Ovary (tissue), 9 donors: ENCODE results near the gene PARP4. TPM values are rescaled to one million over a fixed set of nuclear protein-coding genes. Genes with fewer than 3 reads are reported as not detected.

Experiments
- DNase-seq, 5 donors: peaks; one replicate each; pipeline ENCODE4 v3.0.0-alpha.2; 2019 to 2020
- H3K27ac ChIP-seq, 2 donors: fragments of 200-600 bp; one replicate each; pipeline versions ENCODE4 v1.5.1 to v1.8.0; 2019 to 2022
- H3K27me3 ChIP-seq: fragments of 200-600 bp; one replicate; pipeline ENCODE4 v1.8.0; 2022
- H3K36me3 ChIP-seq: fragments of 200-600 bp; sonication (generic); one replicate; pipeline ENCODE4 v1.5.1; 2019
- H3K4me1 ChIP-seq: one replicate; pipeline ENCODE4 v1.8.1; 2013; ENCODE audit warnings: mild to moderate bottlenecking, moderate library complexity; ENCODE audit not compliant: insufficient read depth
- H3K4me3 ChIP-seq: fragments of 200-600 bp; sonication (generic); one replicate; pipeline ENCODE4 v1.5.1; 2017
- H3K9me3 ChIP-seq, 2 donors: fragments of 200-600 bp in 1 of 2; sonication (generic) in 1 of 2; one replicate each; pipeline versions ENCODE4 v1.5.1 to v1.8.1; 2013 to 2019; ENCODE audit warnings: mild to moderate bottlenecking in 1 of 2, moderate library complexity in 1 of 2
- EP300 ChIP-seq: sonication (generic); formaldehyde crosslinking; IDR thresholded peaks from one replicate; pipeline ENCODE4 v1.6.1; 2017; ENCODE audit warnings: antibody characterized with exemption
- POLR2A ChIP-seq: fragments of 450-650 bp; IDR thresholded peaks from one replicate; pipeline ENCODE4 v1.6.1; 2017; ENCODE audit warnings: antibody characterized with exemption, mild to moderate bottlenecking, moderate library complexity
- WGBS, 3 donors: extraction: QIAGEN DNeasy Blood & Tissue Kit in 1 of 3; methylation state at CpG; one replicate each; pipeline versions ENCODE4 v1.1.5 to v1.1.7; 2013 to 2017; 5-methylcytosine and 5-hydroxymethylcytosine counted together
- intact Hi-C, 4 donors: fragments of 100-400 bp; cut with DNase I; formaldehyde crosslinking; loops; one replicate each; pipeline versions ENCODE4 v1.11.0 to v1.15.1; 2022 to 2023
- polyA plus RNA-seq, 2 donors: library from polyadenylated mRNA; stranded (reverse); fragments of 200-250 nt in 1 of 2; fragments of 350-450 nt in 1 of 2; fragmentation: Illumina TruSeq in 1 of 2; extraction: RNeasy Lipid Tissue Mini Kit (QIAGEN cat#74804) in 1 of 2; gene quantifications; one replicate each; pipeline ENCODE4 v1.2.3, GENCODE V29; 2013 to 2014
- total RNA-seq, 7 donors: library from RNA; depleted of rRNA in 2 of 7; stranded (reverse); fragments of >200 nt in 2 of 7; fragmentation: NEBNext Ultra II Directional in 3 of 7; extraction: Animal tissue kit (Norgen Biotek cat#: 25700) in 3 of 7; gene quantifications; one replicate each; pipeline versions ENCODE4 v1.1.0 to v1.2.4, GENCODE V29; 2016 to 2023
- TF ChIP-seq, protein P1 (sequence below), 3 donors: fragments of 450-650 bp in 2 of 3; fragments of 200-600 bp in 1 of 3; IDR thresholded peaks; one replicate each; pipeline versions ENCODE4 v1.5.1 to v1.8.0; 2016 to 2022; ENCODE audit warnings: antibody characterized with exemption in 3 of 3, mild to moderate bottlenecking in 1 of 3
- donor health status: DM: no; HTN: no; CAD: no; lungs with moderate emphysema.
- donor health status: DM: no; HTN: no; CAD: no.
- donor health status: Bipolar disorder and iron deficiency.
- donor health status: DM: yes; HTN: yes; CAD: no.
- donor health status: DM: no; HTN: no; CAD: no.
- donor health status: DM: yes; HTN: yes; CAD: no.

PARP4 gene
- total and polyA plus RNA-seq, 9 donors, result 12.8 to 53.7 (median 34.5) TPM

DNA sequence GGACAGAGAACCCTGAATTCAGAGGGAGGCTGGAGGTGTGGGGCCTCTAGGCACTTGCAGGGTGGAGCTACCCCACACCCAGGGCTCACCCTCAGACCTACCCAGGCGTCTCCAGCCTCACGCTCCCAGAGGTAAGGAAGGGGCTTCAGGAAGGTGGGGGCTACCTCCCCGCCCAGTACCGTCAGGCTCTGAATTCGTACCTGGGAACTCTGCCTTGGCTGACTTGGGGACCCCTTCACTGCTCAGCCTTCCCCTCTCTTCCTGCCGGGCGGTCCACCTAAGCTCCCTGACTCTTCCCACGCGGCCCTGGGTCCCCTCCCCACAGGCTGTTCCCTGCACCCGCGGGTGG lies 28.5 kb upstream of the PARP4 start:
- no peak for DNase-seq
- 29 to 45% (median 41%) methylated on average over 10 to 11 of the region's 11 CpGs for WGBS, 3 donors
- Histone ChIP-seq H3K27me3 (no peaks in the 10 kb centered on the region), H3K36me3 (no peaks in the 10 kb centered on the region), H3K9me3 (no peaks in the 10 kb centered on the region), H3K4me1 (peaks cover 2% of the 10 kb centered on the region), H3K27ac (no peak overlapping the region), H3K4me3 (no peak overlapping the region)
- TF ChIP-seq, protein P1, sequence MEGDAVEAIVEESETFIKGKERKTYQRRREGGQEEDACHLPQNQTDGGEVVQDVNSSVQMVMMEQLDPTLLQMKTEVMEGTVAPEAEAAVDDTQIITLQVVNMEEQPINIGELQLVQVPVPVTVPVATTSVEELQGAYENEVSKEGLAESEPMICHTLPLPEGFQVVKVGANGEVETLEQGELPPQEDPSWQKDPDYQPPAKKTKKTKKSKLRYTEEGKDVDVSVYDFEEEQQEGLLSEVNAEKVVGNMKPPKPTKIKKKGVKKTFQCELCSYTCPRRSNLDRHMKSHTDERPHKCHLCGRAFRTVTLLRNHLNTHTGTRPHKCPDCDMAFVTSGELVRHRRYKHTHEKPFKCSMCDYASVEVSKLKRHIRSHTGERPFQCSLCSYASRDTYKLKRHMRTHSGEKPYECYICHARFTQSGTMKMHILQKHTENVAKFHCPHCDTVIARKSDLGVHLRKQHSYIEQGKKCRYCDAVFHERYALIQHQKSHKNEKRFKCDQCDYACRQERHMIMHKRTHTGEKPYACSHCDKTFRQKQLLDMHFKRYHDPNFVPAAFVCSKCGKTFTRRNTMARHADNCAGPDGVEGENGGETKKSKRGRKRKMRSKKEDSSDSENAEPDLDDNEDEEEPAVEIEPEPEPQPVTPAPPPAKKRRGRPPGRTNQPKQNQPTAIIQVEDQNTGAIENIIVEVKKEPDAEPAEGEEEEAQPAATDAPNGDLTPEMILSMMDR (IDR thresholded peaks at IDR 0.05), result no peak
- TF ChIP-seq POLR2A (no peak), EP300 (no peak)
- intact Hi-C loops, result no loop called here

DNA sequence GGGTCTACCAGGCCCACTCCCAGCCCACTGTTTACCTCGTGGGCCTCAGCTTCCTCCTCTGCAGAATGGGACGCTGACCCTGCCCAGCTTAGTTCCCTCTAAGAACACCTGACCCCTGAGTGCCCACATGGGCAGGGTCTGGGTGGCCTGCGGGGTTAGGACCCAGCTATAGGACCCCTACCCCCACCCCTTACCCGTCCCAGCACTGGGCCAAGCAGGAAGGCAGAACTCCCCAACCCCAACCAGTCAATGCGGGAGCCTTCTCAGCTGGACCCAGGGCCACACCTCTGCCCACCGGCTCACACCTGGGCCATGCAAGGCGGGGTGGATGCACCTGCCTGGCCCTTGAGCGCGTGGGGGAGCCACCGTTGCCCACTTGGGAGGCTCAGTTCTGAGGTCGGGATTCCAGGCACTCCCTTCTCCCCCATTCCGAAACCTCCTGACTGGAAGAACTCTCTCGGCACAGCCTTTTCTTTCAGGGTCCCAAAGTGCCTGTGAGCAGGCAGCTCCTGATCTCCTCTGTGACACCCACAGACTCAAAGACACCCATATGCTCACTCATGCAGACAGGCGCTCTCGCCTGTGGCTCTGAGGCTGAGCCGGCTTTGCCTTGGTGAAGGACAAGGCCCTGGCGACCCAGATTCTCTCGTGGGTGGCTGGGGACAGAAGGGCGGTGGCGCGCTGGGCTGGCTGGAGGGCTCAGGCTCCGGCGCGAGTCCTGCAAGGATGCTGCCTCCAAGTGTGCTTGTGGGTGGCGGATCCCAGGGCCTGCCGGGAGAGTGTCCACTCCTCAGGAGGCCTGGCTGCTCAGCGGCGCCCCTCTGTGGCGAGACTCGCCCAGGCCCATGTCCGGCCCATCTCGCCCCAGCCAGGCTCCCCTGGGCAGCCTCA lies 27.9 kb upstream of the PARP4 start:
- Histone ChIP-seq H3K4me3 (no peak overlapping the region), H3K36me3 (no peaks in the 10 kb centered on the region), H3K27ac (no peak overlapping the region), H3K9me3 (no peaks in the 10 kb centered on the region), H3K27me3 (no peaks in the 10 kb centered on the region), H3K4me1 (peaks cover 2% of the 10 kb centered on the region)
- TF ChIP-seq EP300 (no peak), POLR2A (no peak)
- TF ChIP-seq, protein P1 (IDR thresholded peaks at IDR 0.05), result no peak
- intact Hi-C loops, result no loop called here
- WGBS, 3 donors, result 82 to 86% (median 85%) methylated on average over 31 to 32 of the region's 32 CpGs
- no peak for DNase-seq

DNA sequence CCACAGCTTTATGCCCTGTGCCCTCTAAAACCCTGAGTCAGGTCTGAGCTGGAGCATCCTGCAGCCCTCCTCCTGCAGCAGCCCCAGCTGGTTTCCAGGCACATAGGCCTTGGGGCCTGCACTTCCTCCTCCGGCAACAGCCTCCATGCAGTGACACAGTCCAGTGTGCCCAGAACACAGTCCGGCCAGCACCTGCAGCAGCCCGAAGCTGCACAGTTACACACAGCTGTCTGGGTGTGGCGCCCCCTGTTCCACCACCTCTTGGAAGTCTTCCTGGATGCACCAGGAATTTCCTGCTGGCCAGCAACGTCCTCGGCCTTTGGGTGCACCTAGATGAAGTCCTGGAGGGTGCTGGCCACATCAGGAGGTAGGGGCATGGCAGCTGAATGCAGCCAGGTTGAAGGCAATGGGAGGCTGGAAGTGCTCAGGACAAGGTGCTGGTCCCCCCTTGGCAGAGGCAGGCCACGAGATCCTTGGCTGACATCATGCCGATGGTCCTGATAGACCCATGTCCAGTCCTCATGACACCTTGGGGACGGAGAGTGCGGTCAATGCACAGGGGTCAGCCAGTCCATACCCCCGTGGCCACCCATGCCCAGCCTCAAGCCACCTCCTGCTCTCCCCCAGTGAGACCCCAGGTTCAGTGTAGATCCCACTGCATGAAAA lies 27.1 kb upstream of the PARP4 start:
- TF ChIP-seq, protein P1 (IDR thresholded peaks at IDR 0.05), result no peak
- no peak for TF ChIP-seq POLR2A
- TF ChIP-seq EP300, result no peak
- Histone ChIP-seq H3K27me3 (no peaks in the 10 kb centered on the region), H3K4me3 (no peak overlapping the region), H3K27ac (no peak overlapping the region), H3K9me3 (no peaks in the 10 kb centered on the region), H3K4me1 (peaks cover 2% of the 10 kb centered on the region), H3K36me3 (no peaks in the 10 kb centered on the region)
- no peak for DNase-seq
- 88 to 92% (median 91%) methylated on average over 11 of the region's 11 CpGs for WGBS, 3 donors
- intact Hi-C loops, result no loop called here

DNA sequence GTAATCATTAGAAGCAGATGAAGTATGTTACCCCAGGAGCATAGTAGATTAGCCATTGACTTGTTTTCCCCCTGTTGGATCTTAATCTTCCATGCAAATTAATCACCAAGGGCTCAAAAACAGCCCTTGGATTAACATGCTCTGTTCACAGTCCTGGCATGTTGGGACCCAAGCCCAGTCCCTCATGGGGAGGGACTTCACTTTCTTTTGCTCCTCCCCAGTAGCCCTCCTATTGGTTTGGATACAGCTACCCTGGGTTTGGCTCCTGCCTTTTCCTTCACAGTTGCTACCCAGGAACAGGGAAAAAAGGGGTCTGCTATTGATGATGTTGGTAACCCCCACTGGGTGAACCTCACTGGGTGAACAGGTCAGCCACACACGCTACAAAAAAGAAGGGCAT lies 16.9 kb upstream of the PARP4 start:
- Histone ChIP-seq H3K36me3 (no peaks in the 10 kb centered on the region), H3K27ac (no peak overlapping the region), H3K4me1 (no peaks in the 10 kb centered on the region), H3K4me3 (no peak overlapping the region), H3K27me3 (no peaks in the 10 kb centered on the region), H3K9me3 (no peaks in the 10 kb centered on the region)
- 79 to 90% (median 83%) methylated on average over 1 of the region's 1 CpG for WGBS, 3 donors
- TF ChIP-seq EP300 (no peak), POLR2A (no peak)
- TF ChIP-seq, protein P1 (IDR thresholded peaks at IDR 0.05), result no peak
- intact Hi-C loops, result no loop called here
- no peak for DNase-seq
